Liver (tissue), 9 donors: ENCODE data around the gene AOPEP. TPM values are rescaled to one million over a fixed set of nuclear protein-coding genes. Genes with fewer than 3 reads are reported as not detected.

Source experiments
- DNase-seq: peaks from one replicate; pipeline ENCODE4 v3.0.0-alpha.2; 2017; ENCODE audit warnings: low spot score
- H3K27ac ChIP-seq, 2 donors: one replicate each; pipeline ENCODE4 v1.7.0; 2013; ENCODE audit warnings: inconsistent platforms in 2 of 2, low read length in 2 of 2, control low read depth in 1 of 2, low read depth in 1 of 2, mild to moderate bottlenecking in 1 of 2
- H3K27me3 ChIP-seq, 4 donors: one replicate each; pipeline versions ENCODE4 v1.6.1 to v1.7.0; 2013; ENCODE audit warnings: low read length in 3 of 4, inconsistent platforms in 1 of 4, mild to moderate bottlenecking in 1 of 4, moderate library complexity in 1 of 4; ENCODE audit not compliant: control insufficient read depth in 4 of 4, insufficient read depth in 4 of 4
- H3K36me3 ChIP-seq, 4 donors: one replicate each; pipeline versions ENCODE4 v1.6.1 to v1.7.0; 2013; ENCODE audit warnings: low read length in 3 of 4, mild to moderate bottlenecking in 3 of 4, low read depth in 1 of 4, moderate library complexity in 1 of 4; ENCODE audit not compliant: control insufficient read depth in 4 of 4, insufficient read depth in 3 of 4
- H3K4me1 ChIP-seq, 4 donors: one replicate each; pipeline versions ENCODE4 v1.6.1 to v1.7.0; 2013; ENCODE audit warnings: low read length in 3 of 4, mild to moderate bottlenecking in 3 of 4, moderate library complexity in 1 of 4; ENCODE audit not compliant: control insufficient read depth in 4 of 4, insufficient read depth in 4 of 4
- H3K4me3 ChIP-seq, 3 donors: one replicate each; pipeline versions ENCODE4 v1.6.1 to v1.7.0; 2013; ENCODE audit warnings: low read length in 3 of 3, control low read depth in 1 of 3, low read depth in 1 of 3, mild to moderate bottlenecking in 1 of 3
- H3K9ac ChIP-seq, 2 donors: one replicate each; pipeline ENCODE4 v1.7.0; 2013; ENCODE audit warnings: low read length in 2 of 2, mild to moderate bottlenecking in 2 of 2, moderate library complexity in 2 of 2, control low read depth in 1 of 2, low read depth in 1 of 2
- H3K9me3 ChIP-seq, 4 donors: one replicate each; pipeline versions ENCODE4 v1.6.1 to v1.7.0; 2013; ENCODE audit warnings: low read length in 3 of 4; ENCODE audit not compliant: control insufficient read depth in 4 of 4
- ATF3 ChIP-seq: IDR thresholded peaks from 2 replicates; pipeline ENCODE4 v1.6.1; 2016; ENCODE audit warnings: antibody characterized with exemption
- CTCF ChIP-seq: fragments of 150-350 bp; IDR thresholded peaks from 2 replicates; pipeline ENCODE4 v1.5.1; 2017; ENCODE audit warnings: improper control_type of control experiment, low read depth, low read length; ENCODE audit not compliant: missing input control
- EGR1 ChIP-seq, 2 donors: IDR thresholded peaks; 2 replicates each; pipeline ENCODE4 v1.6.1; 2016 to 2018; ENCODE audit warnings: antibody characterized with exemption in 2 of 2, low read depth in 2 of 2
- FOXA1 ChIP-seq: IDR thresholded peaks from 2 replicates; pipeline ENCODE4 v1.6.1; 2016; ENCODE audit warnings: antibody characterized with exemption
- HNF4G ChIP-seq: IDR thresholded peaks from 2 replicates; pipeline ENCODE4 v1.6.1; 2016; ENCODE audit warnings: antibody characterized with exemption
- JUND ChIP-seq, 2 donors: IDR thresholded peaks; 2 replicates each; pipeline ENCODE4 v1.6.1; 2016; ENCODE audit warnings: antibody characterized with exemption in 2 of 2
- MAX ChIP-seq: IDR thresholded peaks from 2 replicates; pipeline ENCODE4 v1.6.1; 2016; ENCODE audit warnings: antibody characterized with exemption
- NR2F2 ChIP-seq: IDR thresholded peaks from 2 replicates; pipeline ENCODE4 v1.6.1; 2016; ENCODE audit warnings: antibody characterized with exemption
- RAD21 ChIP-seq, 2 donors: IDR thresholded peaks; 2 replicates each; pipeline ENCODE4 v1.6.1; 2016; ENCODE audit warnings: antibody characterized with exemption in 2 of 2, mild to moderate bottlenecking in 2 of 2
- RXRA ChIP-seq, 2 donors: IDR thresholded peaks; 2 replicates each; pipeline ENCODE4 v1.6.1; 2017 to 2018; ENCODE audit warnings: antibody characterized with exemption in 2 of 2, mild to moderate bottlenecking in 1 of 2
- SP1 ChIP-seq: IDR thresholded peaks from 2 replicates; pipeline ENCODE4 v1.6.1; 2018; ENCODE audit warnings: antibody characterized with exemption, mild to moderate bottlenecking
- TAF1 ChIP-seq: conservative IDR thresholded peaks from 2 replicates; pipeline ENCODE4 v1.6.1; 2016; ENCODE audit warnings: antibody characterized with exemption, mild to moderate bottlenecking
- YY1 ChIP-seq: IDR thresholded peaks from 2 replicates; pipeline ENCODE4 v1.6.1; 2016; ENCODE audit warnings: antibody characterized with exemption, mild to moderate bottlenecking
- WGBS: extraction: QIAGEN DNeasy Blood & Tissue Kit; methylation state at CpG from one replicate; pipeline ENCODE4 v1.1.7; 2013; 5-methylcytosine and 5-hydroxymethylcytosine counted together
- polyA plus RNA-seq, 2 donors: library from polyadenylated mRNA; stranded (reverse) in 1 of 2; unstranded in 1 of 2; fragments of 200-250 nt in 1 of 2; fragments of >200 nt in 1 of 2; fragmentation: Nextera tagmentation in 1 of 2; extraction: Ambion mirVana in 1 of 2; gene quantifications; one replicate each; pipeline versions ENCODE4 v1.2.1 to v1.2.3, GENCODE V29; 2013 to 2015
- total RNA-seq, 2 donors: library from RNA; depleted of rRNA; stranded (reverse); fragments of >200 nt; gene quantifications; one replicate each; pipeline ENCODE4 v1.2.3, GENCODE V29; 2014
- TF ChIP-seq, protein P1 (sequence below): IDR thresholded peaks from 2 replicates; pipeline ENCODE4 v1.6.1; 2016; ENCODE audit warnings: antibody characterized with exemption, mild to moderate bottlenecking
- donor health status: healthy.
- donor health status: healthy.
- donor health status: healthy.
- donor health status: healthy.
- donor health status: healthy.

AOPEP gene
- total and polyA plus RNA-seq, 4 donors, result 22.2 to 77.1 (median 34.8) TPM

DNA sequence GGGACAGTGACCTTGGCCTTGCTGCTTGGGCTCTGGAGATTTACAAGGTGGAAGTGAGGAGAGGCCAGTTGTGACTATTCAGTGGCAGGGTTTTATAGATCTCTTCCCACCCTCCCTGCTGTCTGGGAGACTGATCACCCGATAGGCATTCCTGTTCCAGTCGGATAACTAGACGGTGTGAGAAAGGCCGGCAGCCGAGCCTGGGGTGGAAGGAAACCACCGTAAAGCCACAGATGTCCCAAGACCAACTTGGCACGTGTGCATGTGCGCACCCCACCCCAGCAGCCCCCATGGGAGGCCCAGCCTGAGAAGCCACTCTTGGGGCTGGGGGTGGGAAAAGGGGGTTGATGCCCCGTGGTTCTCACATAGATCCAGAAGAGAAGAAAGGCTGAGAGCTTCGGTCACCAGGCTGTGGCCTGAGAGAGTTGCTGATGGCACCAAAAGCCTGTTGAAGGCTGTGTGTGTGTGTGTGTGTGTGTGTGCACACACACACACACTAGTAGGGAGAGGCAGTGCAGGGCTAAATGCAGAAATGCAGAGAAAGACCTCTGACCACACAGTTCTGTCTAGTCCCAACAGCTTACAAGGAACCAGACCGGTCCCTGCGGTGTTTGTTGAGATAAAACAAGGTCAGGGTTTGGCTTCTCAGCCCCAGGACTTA is 365.2 kb downstream of the AOPEP start:
- Histone ChIP-seq H3K9me3 (no peaks in the 10 kb centered on the region), H3K9ac (no peak overlapping the region), H3K27me3 (no peaks in the 10 kb centered on the region), H3K4me1 (peaks cover 0 to 10% (median 3%) of the 10 kb centered on the region in 4 donors), H3K4me3 (no peak overlapping the region), H3K36me3 (peaks cover 1 to 2% (median 2%) of the 10 kb centered on the region in 4 donors), H3K27ac (no peak overlapping the region)
- no peak for TF ChIP-seq ATF3
- 75% methylated on average over 12 of the region's 12 CpGs for WGBS
- DNase-seq, result no peak

DNA sequence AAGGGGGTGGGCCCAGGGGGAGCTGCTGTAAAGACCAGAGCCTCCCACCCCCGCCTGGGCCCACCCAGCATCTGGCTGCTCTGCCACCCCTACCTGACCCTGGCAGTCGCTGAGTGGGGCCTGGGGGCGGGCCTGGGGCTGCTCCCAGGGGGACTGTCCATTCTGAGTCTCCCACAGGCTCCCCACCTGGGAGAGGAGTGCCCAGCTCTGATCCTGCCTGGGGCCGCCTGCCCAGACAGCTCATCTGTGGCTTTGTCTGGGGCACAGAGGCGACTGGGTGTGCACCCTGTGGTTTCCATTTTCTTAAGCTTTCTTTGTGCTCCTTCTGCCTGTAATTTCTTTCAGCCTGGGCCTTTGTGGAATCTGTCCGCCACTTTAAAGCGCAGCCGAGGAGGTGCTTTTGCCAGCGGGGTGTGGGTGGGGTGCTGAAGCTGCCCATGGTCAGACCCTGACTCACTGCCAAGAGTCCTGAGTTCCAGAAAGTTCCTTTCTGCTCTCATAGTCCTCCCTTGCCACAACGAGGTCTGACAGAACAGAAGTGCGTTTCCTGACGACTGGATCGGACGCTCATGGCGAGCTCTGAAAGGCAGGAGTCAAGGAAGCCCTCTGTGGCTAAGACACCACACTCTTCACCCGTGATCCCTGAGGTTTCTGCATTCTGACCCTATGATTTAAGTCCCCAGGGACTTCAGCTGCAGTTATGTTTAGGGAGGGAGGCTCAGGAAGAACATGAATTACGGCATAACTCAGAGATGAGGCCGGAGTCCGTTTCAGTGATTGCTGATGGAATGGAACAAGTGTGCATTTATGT is 366.0 kb downstream of the AOPEP start:
- Histone ChIP-seq H3K27ac (no peak overlapping the region), H3K36me3 (peaks cover 0 to 1% (median 0%) of the 10 kb centered on the region in 4 donors), H3K9me3 (no peaks in the 10 kb centered on the region), H3K4me1 (peaks cover 0 to 10% (median 3%) of the 10 kb centered on the region in 4 donors), H3K4me3 (no peak overlapping the region), H3K9ac (no peak overlapping the region), H3K27me3 (no peaks in the 10 kb centered on the region)
- TF ChIP-seq EGR1 (IDR thresholded peaks at IDR 0.05; ENCODE audit: low read depth in 2 of 2) (no peak), SP1 (no peak), MAX (no peak), ATF3 (no peak), HNF4G (no peak)
- 79% methylated on average over 19 of the region's 19 CpGs for WGBS
- no peak for DNase-seq

DNA sequence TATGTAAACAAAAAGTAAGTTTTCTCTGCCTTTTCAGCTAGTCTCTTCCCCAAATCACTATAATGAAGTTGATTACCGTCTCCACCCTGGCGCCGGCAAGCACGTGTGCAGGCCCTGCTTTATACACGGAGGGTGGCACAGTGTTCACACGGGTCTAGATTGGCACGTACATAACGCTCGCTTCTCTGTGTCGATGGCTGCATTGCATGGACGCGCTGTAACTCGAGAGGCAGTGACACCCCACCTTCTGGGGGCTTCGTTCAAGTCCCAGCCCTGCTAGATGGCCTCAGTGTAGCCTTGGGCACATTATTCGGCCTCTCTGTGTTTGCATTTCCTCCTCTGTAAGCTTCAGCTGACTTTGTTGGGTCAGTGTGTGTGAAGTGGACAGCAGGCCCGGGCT is 367.1 kb downstream of the AOPEP start:
- H3K36me3 ChIP-seq, result no peaks in the 10 kb centered on the region
- TF ChIP-seq TAF1, result no peak
- no peak for TF ChIP-seq NR2F2
- TF ChIP-seq RXRA (IDR thresholded peaks at IDR 0.05), result no peak
- no peak for TF ChIP-seq SP1
- TF ChIP-seq FOXA1, result no peak
- no peak for TF ChIP-seq EGR1 (IDR thresholded peaks at IDR 0.05; ENCODE audit: low read depth in 2 of 2)
- no peak for TF ChIP-seq RAD21 (IDR thresholded peaks at IDR 0.05)
- TF ChIP-seq JUND (IDR thresholded peaks at IDR 0.05), result no peak
- TF ChIP-seq CTCF, result no peak
- TF ChIP-seq, protein P1, sequence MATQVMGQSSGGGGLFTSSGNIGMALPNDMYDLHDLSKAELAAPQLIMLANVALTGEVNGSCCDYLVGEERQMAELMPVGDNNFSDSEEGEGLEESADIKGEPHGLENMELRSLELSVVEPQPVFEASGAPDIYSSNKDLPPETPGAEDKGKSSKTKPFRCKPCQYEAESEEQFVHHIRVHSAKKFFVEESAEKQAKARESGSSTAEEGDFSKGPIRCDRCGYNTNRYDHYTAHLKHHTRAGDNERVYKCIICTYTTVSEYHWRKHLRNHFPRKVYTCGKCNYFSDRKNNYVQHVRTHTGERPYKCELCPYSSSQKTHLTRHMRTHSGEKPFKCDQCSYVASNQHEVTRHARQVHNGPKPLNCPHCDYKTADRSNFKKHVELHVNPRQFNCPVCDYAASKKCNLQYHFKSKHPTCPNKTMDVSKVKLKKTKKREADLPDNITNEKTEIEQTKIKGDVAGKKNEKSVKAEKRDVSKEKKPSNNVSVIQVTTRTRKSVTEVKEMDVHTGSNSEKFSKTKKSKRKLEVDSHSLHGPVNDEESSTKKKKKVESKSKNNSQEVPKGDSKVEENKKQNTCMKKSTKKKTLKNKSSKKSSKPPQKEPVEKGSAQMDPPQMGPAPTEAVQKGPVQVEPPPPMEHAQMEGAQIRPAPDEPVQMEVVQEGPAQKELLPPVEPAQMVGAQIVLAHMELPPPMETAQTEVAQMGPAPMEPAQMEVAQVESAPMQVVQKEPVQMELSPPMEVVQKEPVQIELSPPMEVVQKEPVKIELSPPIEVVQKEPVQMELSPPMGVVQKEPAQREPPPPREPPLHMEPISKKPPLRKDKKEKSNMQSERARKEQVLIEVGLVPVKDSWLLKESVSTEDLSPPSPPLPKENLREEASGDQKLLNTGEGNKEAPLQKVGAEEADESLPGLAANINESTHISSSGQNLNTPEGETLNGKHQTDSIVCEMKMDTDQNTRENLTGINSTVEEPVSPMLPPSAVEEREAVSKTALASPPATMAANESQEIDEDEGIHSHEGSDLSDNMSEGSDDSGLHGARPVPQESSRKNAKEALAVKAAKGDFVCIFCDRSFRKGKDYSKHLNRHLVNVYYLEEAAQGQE, result no peak
- TF ChIP-seq YY1, result no peak
- no peak for DNase-seq
- no peak overlapping the region for H3K27ac ChIP-seq
- no peaks in the 10 kb centered on the region for H3K9me3 ChIP-seq
- no peak overlapping the region for H3K4me3 ChIP-seq
- no peaks in the 10 kb centered on the region for H3K27me3 ChIP-seq
- 87% methylated on average over 16 of the region's 16 CpGs for WGBS
- peaks cover 0 to 8% (median 3%) of the 10 kb centered on the region in 4 donors for H3K4me1 ChIP-seq
- no peak overlapping the region for H3K9ac ChIP-seq
